SK-N-SH (cell line): ENCODE measurements around the gene TRAPPC13.

Experiments used
- FOXM1 ChIP-seq: IDR thresholded peaks from 2 replicates; pipeline ENCODE4 v1.4.0; 2012; ENCODE audit warnings: low read depth, mild to moderate bottlenecking
- GABPA ChIP-seq: IDR thresholded peaks from 2 replicates; pipeline ENCODE4 v1.4.0; 2012; ENCODE audit warnings: low read depth, mild to moderate bottlenecking
- JUND ChIP-seq: IDR thresholded peaks from 2 replicates; pipeline ENCODE4 v1.4.0; 2012
- POLR2AphosphoS5 ChIP-seq: IDR thresholded peaks from 2 replicates; pipeline ENCODE4 v1.6.1; 2012; ENCODE audit warnings: low read depth, low read length
- TF ChIP-seq, protein P1 (sequence below): fragments of 200-600 bp; sonication (generic); IDR thresholded peaks from 2 replicates; pipeline ENCODE4 v1.6.1; 2017; ENCODE audit warnings: antibody characterized with exemption, mild to moderate bottlenecking, moderate library complexity
- TF ChIP-seq, protein P2 (sequence below): IDR thresholded peaks from 2 replicates; pipeline ENCODE4 v1.4.0; 2012; ENCODE audit warnings: low read depth, borderline replicate concordance
- TF ChIP-seq, protein P3 (sequence below): IDR thresholded peaks from 2 replicates; pipeline ENCODE4 v1.6.1; 2012; ENCODE audit warnings: mild to moderate bottlenecking, low read depth, low read length, moderate library complexity

DNA sequence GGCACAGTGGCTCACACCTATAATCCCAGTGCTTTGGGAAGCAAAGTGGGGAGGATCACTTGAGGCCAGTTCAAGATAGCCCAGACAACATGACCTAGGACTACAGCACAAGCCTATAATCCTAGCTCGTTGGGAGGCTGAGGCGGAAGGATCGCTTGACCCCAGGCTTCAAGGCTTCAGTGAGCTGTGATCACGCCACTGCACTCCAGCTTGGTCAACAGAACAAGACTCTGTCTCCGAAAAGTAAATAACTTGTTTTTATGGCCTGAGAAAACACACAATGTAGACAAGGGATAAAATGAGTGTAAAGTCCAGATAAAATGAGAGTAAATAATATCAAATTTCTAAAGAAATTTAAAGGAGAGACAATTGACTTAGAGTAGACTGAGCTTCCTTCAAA lies 26.3 kb downstream of the TRAPPC13 start:
- TF ChIP-seq JUND, result no peak
- no peak for TF ChIP-seq POLR2AphosphoS5
- no peak for TF ChIP-seq FOXM1
- TF ChIP-seq, protein P1, sequence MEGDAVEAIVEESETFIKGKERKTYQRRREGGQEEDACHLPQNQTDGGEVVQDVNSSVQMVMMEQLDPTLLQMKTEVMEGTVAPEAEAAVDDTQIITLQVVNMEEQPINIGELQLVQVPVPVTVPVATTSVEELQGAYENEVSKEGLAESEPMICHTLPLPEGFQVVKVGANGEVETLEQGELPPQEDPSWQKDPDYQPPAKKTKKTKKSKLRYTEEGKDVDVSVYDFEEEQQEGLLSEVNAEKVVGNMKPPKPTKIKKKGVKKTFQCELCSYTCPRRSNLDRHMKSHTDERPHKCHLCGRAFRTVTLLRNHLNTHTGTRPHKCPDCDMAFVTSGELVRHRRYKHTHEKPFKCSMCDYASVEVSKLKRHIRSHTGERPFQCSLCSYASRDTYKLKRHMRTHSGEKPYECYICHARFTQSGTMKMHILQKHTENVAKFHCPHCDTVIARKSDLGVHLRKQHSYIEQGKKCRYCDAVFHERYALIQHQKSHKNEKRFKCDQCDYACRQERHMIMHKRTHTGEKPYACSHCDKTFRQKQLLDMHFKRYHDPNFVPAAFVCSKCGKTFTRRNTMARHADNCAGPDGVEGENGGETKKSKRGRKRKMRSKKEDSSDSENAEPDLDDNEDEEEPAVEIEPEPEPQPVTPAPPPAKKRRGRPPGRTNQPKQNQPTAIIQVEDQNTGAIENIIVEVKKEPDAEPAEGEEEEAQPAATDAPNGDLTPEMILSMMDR, result no peak
- TF ChIP-seq, protein P2, sequence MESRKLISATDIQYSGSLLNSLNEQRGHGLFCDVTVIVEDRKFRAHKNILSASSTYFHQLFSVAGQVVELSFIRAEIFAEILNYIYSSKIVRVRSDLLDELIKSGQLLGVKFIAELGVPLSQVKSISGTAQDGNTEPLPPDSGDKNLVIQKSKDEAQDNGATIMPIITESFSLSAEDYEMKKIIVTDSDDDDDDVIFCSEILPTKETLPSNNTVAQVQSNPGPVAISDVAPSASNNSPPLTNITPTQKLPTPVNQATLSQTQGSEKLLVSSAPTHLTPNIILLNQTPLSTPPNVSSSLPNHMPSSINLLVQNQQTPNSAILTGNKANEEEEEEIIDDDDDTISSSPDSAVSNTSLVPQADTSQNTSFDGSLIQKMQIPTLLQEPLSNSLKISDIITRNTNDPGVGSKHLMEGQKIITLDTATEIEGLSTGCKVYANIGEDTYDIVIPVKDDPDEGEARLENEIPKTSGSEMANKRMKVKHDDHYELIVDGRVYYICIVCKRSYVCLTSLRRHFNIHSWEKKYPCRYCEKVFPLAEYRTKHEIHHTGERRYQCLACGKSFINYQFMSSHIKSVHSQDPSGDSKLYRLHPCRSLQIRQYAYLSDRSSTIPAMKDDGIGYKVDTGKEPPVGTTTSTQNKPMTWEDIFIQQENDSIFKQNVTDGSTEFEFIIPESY, result no peak
- TF ChIP-seq, protein P3, sequence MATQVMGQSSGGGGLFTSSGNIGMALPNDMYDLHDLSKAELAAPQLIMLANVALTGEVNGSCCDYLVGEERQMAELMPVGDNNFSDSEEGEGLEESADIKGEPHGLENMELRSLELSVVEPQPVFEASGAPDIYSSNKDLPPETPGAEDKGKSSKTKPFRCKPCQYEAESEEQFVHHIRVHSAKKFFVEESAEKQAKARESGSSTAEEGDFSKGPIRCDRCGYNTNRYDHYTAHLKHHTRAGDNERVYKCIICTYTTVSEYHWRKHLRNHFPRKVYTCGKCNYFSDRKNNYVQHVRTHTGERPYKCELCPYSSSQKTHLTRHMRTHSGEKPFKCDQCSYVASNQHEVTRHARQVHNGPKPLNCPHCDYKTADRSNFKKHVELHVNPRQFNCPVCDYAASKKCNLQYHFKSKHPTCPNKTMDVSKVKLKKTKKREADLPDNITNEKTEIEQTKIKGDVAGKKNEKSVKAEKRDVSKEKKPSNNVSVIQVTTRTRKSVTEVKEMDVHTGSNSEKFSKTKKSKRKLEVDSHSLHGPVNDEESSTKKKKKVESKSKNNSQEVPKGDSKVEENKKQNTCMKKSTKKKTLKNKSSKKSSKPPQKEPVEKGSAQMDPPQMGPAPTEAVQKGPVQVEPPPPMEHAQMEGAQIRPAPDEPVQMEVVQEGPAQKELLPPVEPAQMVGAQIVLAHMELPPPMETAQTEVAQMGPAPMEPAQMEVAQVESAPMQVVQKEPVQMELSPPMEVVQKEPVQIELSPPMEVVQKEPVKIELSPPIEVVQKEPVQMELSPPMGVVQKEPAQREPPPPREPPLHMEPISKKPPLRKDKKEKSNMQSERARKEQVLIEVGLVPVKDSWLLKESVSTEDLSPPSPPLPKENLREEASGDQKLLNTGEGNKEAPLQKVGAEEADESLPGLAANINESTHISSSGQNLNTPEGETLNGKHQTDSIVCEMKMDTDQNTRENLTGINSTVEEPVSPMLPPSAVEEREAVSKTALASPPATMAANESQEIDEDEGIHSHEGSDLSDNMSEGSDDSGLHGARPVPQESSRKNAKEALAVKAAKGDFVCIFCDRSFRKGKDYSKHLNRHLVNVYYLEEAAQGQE, result no peak
- no peak for TF ChIP-seq GABPA
